Gastrocnemius medialis (tissue), 4 donors: Measurements from ENCODE around the gene SMAD9.

Source experiments
- POLR2A ChIP-seq, 2 donors: fragments of 450-650 bp; IDR thresholded peaks; one replicate each; pipeline ENCODE4 v1.6.1; 2017; ENCODE audit warnings: antibody characterized with exemption in 2 of 2, mild to moderate bottlenecking in 2 of 2, moderate library complexity in 2 of 2
- TF ChIP-seq, protein P1 (sequence below), 5 experiments: fragments of 450-650 bp in 3 of 5; fragments of 200-600 bp in 2 of 5; sonication (generic) in 2 of 5; IDR thresholded peaks in 4 of 5; conservative IDR thresholded peaks in 1 of 5; 1 replicate in 4 of 5; 2 replicates in 1 of 5; pipeline ENCODE4 v1.5.1; 2016 to 2019; ENCODE audit warnings: antibody characterized with exemption in 5 of 5, mild to moderate bottlenecking in 3 of 5, moderate library complexity in 3 of 5

DNA sequence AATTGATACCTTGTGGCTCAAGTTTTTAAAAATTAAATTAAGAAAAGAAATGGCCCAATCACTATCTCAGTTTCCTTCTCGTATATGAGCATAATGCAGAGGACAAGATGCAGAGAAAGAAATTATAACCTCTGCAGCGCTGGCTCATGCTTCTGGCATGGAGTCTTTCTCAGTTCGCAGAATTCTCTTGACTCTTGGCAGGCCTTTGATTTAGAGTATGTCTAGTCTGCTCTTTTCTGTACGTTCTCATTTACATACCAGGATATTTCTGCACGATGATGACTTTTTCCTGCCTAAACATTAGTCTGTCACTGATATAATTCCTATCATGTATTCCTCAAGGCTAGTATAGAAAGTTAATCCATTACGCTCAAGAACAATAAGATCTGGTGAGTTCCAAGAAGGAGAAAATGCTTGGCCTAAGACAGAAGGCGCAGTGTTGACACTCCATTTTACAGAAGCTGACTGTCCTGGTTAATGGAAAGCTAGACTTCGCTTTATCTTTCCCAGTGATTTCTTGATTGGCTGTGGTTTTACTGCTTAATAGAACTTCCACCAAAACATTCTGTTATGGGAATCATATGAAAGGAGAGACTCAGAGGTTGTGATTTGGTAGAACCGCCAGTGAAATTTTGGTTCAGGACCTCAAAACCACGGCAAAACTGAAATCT is 1.7 kb upstream of the SMAD9 start:
- TF ChIP-seq, protein P1, sequence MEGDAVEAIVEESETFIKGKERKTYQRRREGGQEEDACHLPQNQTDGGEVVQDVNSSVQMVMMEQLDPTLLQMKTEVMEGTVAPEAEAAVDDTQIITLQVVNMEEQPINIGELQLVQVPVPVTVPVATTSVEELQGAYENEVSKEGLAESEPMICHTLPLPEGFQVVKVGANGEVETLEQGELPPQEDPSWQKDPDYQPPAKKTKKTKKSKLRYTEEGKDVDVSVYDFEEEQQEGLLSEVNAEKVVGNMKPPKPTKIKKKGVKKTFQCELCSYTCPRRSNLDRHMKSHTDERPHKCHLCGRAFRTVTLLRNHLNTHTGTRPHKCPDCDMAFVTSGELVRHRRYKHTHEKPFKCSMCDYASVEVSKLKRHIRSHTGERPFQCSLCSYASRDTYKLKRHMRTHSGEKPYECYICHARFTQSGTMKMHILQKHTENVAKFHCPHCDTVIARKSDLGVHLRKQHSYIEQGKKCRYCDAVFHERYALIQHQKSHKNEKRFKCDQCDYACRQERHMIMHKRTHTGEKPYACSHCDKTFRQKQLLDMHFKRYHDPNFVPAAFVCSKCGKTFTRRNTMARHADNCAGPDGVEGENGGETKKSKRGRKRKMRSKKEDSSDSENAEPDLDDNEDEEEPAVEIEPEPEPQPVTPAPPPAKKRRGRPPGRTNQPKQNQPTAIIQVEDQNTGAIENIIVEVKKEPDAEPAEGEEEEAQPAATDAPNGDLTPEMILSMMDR (IDR thresholded peaks at IDR 0.05 in 4 of 5, conservative IDR thresholded peaks at IDR 0.05 in 1 of 5), result no peak
- TF ChIP-seq POLR2A (IDR thresholded peaks at IDR 0.05), result no peak
